ENCODE results near the gene GCSAML.

GRCh38 chr1:247536340-247536739 lies 12.6 kb upstream of the GCSAML start, which contains the start of gene OR2C3:
- TF ChIP-seq CTCF (IDR thresholded peaks at IDR 0.05), result no peak
- no peak for TF ChIP-seq POLR2A (IDR thresholded peaks at IDR 0.05)
